ENCODE measurements around the gene AMPD2. TPM values are rescaled to one million over a fixed set of nuclear protein-coding genes. Genes with fewer than 3 reads are reported as not detected.

The AMPD2 gene
- total and polyA plus RNA-seq, 10 donors = 25.2 to 193 (median 143) TPM

- no peak for DNase-seq
- peaks cover 0 to 100% (median 59%) of the 10 kb centered on the region in 6 donors for H3K36me3 ChIP-seq
These were observed 26.7 kb upstream of the AMPD2 start for GRCh38 chr1:109592916-109593315.

DNA sequence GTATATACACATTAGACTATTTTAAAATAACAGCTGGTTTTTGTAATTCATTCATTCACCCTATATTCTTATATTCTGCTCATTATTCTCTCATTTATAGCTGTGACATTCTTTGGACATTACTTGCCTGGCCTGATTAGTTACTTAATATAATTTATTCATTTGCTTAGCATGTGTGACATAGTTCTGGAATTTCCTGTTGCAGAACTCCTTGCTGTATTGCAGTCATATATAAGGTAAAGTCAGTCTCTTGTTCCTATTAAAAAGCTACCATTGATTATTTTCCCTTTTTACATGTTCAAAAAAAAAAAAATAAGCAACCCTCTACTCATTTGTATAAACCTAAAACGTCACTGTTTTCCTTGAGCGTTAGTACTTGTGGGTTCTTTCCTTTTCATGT, 24.1 kb upstream of the AMPD2 start:
- TF ChIP-seq POLR2A (IDR thresholded peaks at IDR 0.05) (no peak), POLR2AphosphoS5 (IDR thresholded peaks at IDR 0.05) (no peak)
- TF ChIP-seq, protein P1, sequence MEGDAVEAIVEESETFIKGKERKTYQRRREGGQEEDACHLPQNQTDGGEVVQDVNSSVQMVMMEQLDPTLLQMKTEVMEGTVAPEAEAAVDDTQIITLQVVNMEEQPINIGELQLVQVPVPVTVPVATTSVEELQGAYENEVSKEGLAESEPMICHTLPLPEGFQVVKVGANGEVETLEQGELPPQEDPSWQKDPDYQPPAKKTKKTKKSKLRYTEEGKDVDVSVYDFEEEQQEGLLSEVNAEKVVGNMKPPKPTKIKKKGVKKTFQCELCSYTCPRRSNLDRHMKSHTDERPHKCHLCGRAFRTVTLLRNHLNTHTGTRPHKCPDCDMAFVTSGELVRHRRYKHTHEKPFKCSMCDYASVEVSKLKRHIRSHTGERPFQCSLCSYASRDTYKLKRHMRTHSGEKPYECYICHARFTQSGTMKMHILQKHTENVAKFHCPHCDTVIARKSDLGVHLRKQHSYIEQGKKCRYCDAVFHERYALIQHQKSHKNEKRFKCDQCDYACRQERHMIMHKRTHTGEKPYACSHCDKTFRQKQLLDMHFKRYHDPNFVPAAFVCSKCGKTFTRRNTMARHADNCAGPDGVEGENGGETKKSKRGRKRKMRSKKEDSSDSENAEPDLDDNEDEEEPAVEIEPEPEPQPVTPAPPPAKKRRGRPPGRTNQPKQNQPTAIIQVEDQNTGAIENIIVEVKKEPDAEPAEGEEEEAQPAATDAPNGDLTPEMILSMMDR (IDR thresholded peaks at IDR 0.05 in 8 of 11, conservative IDR thresholded peaks at IDR 0.05 in 3 of 11) = no peak
- WGBS, 5 donors = 90 to 97% (median 93%) methylated on average over 2 of the region's 2 CpGs

More at GRCh38 chr1:109592916-109593315, 26.7 kb upstream of the AMPD2 start:
- Histone ChIP-seq H3K9me3 (no peaks in the 10 kb centered on the region), H3K27me3 (replicated peaks in 1 of 7) (no peaks in the 10 kb centered on the region), H3K27ac (no peak overlapping the region), H3K4me3 (no peak overlapping the region), H3K4me1 (peaks cover 0 to 9% (median 0%) of the 10 kb centered on the region in 6 donors)
- intact Hi-C loops (cut with DNase I; ENCODE audit: low total_unique reads) = no loop called here
- TF ChIP-seq, protein P1 (IDR thresholded peaks at IDR 0.05 in 8 of 11, conservative IDR thresholded peaks at IDR 0.05 in 3 of 11) = no peak
- TF ChIP-seq POLR2A (IDR thresholded peaks at IDR 0.05) (no peak), POLR2AphosphoS5 (IDR thresholded peaks at IDR 0.05) (no peak)

GRCh38 chr1:109598156-109598555, 21.5 kb upstream of the AMPD2 start:
- H3K4me1 ChIP-seq = peaks cover 0 to 1% (median 0%) of the 10 kb centered on the region in 6 donors
- no peaks in the 10 kb centered on the region for H3K27me3 ChIP-seq (replicated peaks in 1 of 7)
- H3K27ac ChIP-seq = no peak overlapping the region
- H3K4me3 ChIP-seq = no peak overlapping the region
- WGBS, 5 donors = 87 to 100% (median 98%) methylated on average over 1 of the region's 1 CpG
- H3K9me3 ChIP-seq = no peaks in the 10 kb centered on the region
- peaks cover 0 to 65% (median 18%) of the 10 kb centered on the region in 6 donors for H3K36me3 ChIP-seq
- DNase-seq = no peak
- intact Hi-C loops (cut with DNase I; ENCODE audit: low total_unique reads) = no loop called here
- TF ChIP-seq, protein P1 (IDR thresholded peaks at IDR 0.05 in 8 of 11, conservative IDR thresholded peaks at IDR 0.05 in 3 of 11) = no peak
- TF ChIP-seq POLR2A (IDR thresholded peaks at IDR 0.05) (no peak), POLR2AphosphoS5 (IDR thresholded peaks at IDR 0.05) (no peak)

More for the DNA sequence above, 24.1 kb upstream of the AMPD2 start:
- Histone ChIP-seq H3K4me1 (no peaks in the 10 kb centered on the region), H3K36me3 (peaks cover 0 to 92% (median 40%) of the 10 kb centered on the region in 6 donors), H3K9me3 (no peaks in the 10 kb centered on the region), H3K27me3 (replicated peaks in 1 of 7) (no peaks in the 10 kb centered on the region), H3K4me3 (no peak overlapping the region), H3K27ac (no peak overlapping the region)
- intact Hi-C loops (cut with DNase I; ENCODE audit: low total_unique reads) = no loop called here
- DNase-seq = no peak

DNA sequence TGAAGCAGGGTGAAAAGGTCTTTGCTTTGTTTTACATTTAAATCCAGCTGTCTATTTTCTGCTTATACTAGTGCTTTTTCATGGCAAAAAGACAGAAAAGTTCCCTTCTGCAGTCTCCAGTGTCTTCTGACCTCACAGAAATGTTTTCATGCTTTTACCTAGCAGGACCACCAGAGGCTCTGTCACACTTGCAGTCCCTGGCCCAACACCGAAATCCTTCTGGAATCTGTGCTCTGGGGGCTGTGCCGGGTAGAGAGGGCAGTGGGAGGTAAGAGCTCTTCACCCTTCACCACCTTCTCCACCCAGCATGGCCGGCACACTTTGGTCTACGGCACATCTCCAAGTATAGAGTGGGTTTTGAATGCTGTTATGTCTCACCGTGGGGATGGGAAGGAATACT, 21.0 kb upstream of the AMPD2 start:
- Histone ChIP-seq H3K27ac (no peak overlapping the region), H3K4me1 (peaks cover 0 to 5% (median 0%) of the 10 kb centered on the region in 6 donors), H3K36me3 (peaks cover 0 to 60% (median 13%) of the 10 kb centered on the region in 6 donors), H3K9me3 (no peaks in the 10 kb centered on the region), H3K4me3 (no peak overlapping the region), H3K27me3 (replicated peaks in 1 of 7) (no peaks in the 10 kb centered on the region)
- DNase-seq = no peak
- TF ChIP-seq POLR2A (IDR thresholded peaks at IDR 0.05) (no peak), POLR2AphosphoS5 (IDR thresholded peaks at IDR 0.05) (no peak)
- TF ChIP-seq, protein P1 (IDR thresholded peaks at IDR 0.05 in 8 of 11, conservative IDR thresholded peaks at IDR 0.05 in 3 of 11) = no peak
- intact Hi-C loops (cut with DNase I; ENCODE audit: low total_unique reads) = no loop called here
- WGBS, 5 donors = 92 to 96% (median 92%) methylated on average over 5 of the region's 5 CpGs

Measured in spleen (tissue), 11 donors.